KMS-11 (cell line): ENCODE data around the gene EFL1.

ENCODE experiments used
- H2AFZ ChIP-seq: fragments of 200-600 bp; sonication (generic); 2 replicates; pipeline ENCODE4 v1.6.1; 2016; ENCODE audit warnings: antibody characterized with exemption, mixed run types, low read depth
- H3K27ac ChIP-seq: fragments of 200-600 bp; sonication (generic); 2 replicates; pipeline ENCODE4 v1.6.1; 2016; ENCODE audit warnings: mild to moderate bottlenecking, mixed run types
- H3K27me3 ChIP-seq: fragments of 200-600 bp; sonication (generic); 2 replicates; pipeline ENCODE4 v1.6.1; 2017; ENCODE audit warnings: mild to moderate bottlenecking, low read depth, mixed run types, moderate library complexity; ENCODE audit not compliant: insufficient read depth
- H3K36me3 ChIP-seq: fragments of 200-600 bp; sonication (generic); 2 replicates; pipeline ENCODE4 v1.6.1; 2017; ENCODE audit warnings: mild to moderate bottlenecking, mixed run types; ENCODE audit not compliant: insufficient read depth
- H3K4me1 ChIP-seq: fragments of 200-600 bp; sonication (generic); 2 replicates; pipeline ENCODE4 v1.6.1; 2016; ENCODE audit warnings: mild to moderate bottlenecking, low read depth, mixed run types; ENCODE audit not compliant: poor library complexity, severe bottlenecking
- H3K4me2 ChIP-seq: fragments of 200-600 bp; sonication (generic); 2 replicates; pipeline ENCODE4 v1.7.0; 2016; ENCODE audit warnings: mild to moderate bottlenecking, mixed run types
- H3K4me3 ChIP-seq: fragments of 200-600 bp; sonication (generic); IDR thresholded peaks from 2 replicates; pipeline ENCODE4 v1.6.1; 2017; ENCODE audit warnings: low read depth, low read length, mixed read lengths; ENCODE audit not compliant: insufficient read depth
- H3K79me2 ChIP-seq: fragments of 200-600 bp; sonication (generic); 2 replicates; pipeline ENCODE4 v1.6.1; 2016; ENCODE audit warnings: low read depth, mixed run types; ENCODE audit not compliant: insufficient read depth
- H3K9ac ChIP-seq: fragments of 200-600 bp; sonication (generic); 2 replicates; pipeline ENCODE4 v1.6.1; 2016; ENCODE audit warnings: mild to moderate bottlenecking, mixed run types
- H4K20me1 ChIP-seq: fragments of 200-600 bp; sonication (generic); 2 replicates; pipeline ENCODE4 v1.6.1; 2016; ENCODE audit warnings: mild to moderate bottlenecking, mixed run types; ENCODE audit not compliant: insufficient read depth
- CTCF ChIP-seq: fragments of 200-600 bp; sonication (generic); conservative IDR thresholded peaks from 2 replicates; pipeline ENCODE4 v1.6.1; 2017; ENCODE audit warnings: low read depth, mild to moderate bottlenecking, antibody characterized with exemption, low read length, moderate library complexity, mixed read lengths

Gene EFL1

GRCh38 chr15:82080774-82081173, 181.8 kb downstream of the EFL1 start:
- no peak overlapping the region for H2AFZ ChIP-seq
- H3K79me2 ChIP-seq = no peaks in the 10 kb centered on the region
- H3K27ac ChIP-seq = no peak overlapping the region
- H3K4me3 ChIP-seq = no peak overlapping the region
- H3K27me3 ChIP-seq = no peaks in the 10 kb centered on the region
- H3K9ac ChIP-seq = no peak overlapping the region
- no peaks in the 10 kb centered on the region for H3K36me3 ChIP-seq
- H3K4me1 ChIP-seq = no peaks in the 10 kb centered on the region
- H4K20me1 ChIP-seq = no peaks in the 10 kb centered on the region
- TF ChIP-seq CTCF = no peak
- H3K4me2 ChIP-seq = no peak overlapping the region
